ENCODE results near the gene ZNF827.

GRCh38 chr4:145814246-145814645 lies 124.4 kb downstream of the ZNF827 start:
- no peak for TF ChIP-seq ZFP30 (CRISPR knock-in tag; IDR thresholded peaks at IDR 0.05)
- no peak for TF ChIP-seq RARB (CRISPR knock-in tag; IDR thresholded peaks at IDR 0.05)
- TF ChIP-seq OSR1 (CRISPR knock-in tag; IDR thresholded peaks at IDR 0.05): no peak
- TF ChIP-seq ARNTL (CRISPR knock-in tag; IDR thresholded peaks at IDR 0.05; ENCODE audit: borderline replicate concordance, low read depth): no peak
